ENCODE data around the gene SLC17A8.

DNA sequence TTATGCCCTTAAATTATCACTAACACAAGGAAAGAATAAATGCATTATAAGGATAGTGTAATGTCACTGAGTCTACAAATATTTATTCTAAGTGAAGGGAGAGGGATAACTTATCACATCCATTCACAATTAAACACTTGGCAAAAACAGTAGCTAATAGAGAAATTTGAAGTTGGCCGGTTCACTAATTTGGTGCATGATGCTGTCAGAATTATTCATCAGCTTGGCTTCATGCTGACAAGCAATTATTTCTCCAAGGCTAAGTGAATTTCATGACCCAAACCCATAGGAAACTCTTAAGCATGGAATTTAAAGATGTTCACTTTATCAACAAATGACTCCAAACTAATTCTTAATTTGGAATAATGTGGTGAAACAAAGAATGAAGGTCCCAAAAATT lies 91.8 kb downstream of the SLC17A8 start:
- TF ChIP-seq, protein P1, sequence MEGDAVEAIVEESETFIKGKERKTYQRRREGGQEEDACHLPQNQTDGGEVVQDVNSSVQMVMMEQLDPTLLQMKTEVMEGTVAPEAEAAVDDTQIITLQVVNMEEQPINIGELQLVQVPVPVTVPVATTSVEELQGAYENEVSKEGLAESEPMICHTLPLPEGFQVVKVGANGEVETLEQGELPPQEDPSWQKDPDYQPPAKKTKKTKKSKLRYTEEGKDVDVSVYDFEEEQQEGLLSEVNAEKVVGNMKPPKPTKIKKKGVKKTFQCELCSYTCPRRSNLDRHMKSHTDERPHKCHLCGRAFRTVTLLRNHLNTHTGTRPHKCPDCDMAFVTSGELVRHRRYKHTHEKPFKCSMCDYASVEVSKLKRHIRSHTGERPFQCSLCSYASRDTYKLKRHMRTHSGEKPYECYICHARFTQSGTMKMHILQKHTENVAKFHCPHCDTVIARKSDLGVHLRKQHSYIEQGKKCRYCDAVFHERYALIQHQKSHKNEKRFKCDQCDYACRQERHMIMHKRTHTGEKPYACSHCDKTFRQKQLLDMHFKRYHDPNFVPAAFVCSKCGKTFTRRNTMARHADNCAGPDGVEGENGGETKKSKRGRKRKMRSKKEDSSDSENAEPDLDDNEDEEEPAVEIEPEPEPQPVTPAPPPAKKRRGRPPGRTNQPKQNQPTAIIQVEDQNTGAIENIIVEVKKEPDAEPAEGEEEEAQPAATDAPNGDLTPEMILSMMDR (IDR thresholded peaks at IDR 0.05) = no peak
- no peak for TF ChIP-seq POLR2A (IDR thresholded peaks at IDR 0.05)

All from testis (tissue), 2 donors.